ENCODE data around the gene PTPA. TPM values are rescaled to one million over a fixed set of nuclear protein-coding genes. Genes with fewer than 3 reads are reported as not detected.
A peak's percentile ranks its signal among the peaks of the same experiment; 100 is the strongest.

PTPA gene
- total and polyA plus RNA-seq, 8 donors, result 32.7 to 71.4 (median 43.3) TPM

- no peak overlapping the region for H3K4me3 ChIP-seq
- TF ChIP-seq, protein P1, sequence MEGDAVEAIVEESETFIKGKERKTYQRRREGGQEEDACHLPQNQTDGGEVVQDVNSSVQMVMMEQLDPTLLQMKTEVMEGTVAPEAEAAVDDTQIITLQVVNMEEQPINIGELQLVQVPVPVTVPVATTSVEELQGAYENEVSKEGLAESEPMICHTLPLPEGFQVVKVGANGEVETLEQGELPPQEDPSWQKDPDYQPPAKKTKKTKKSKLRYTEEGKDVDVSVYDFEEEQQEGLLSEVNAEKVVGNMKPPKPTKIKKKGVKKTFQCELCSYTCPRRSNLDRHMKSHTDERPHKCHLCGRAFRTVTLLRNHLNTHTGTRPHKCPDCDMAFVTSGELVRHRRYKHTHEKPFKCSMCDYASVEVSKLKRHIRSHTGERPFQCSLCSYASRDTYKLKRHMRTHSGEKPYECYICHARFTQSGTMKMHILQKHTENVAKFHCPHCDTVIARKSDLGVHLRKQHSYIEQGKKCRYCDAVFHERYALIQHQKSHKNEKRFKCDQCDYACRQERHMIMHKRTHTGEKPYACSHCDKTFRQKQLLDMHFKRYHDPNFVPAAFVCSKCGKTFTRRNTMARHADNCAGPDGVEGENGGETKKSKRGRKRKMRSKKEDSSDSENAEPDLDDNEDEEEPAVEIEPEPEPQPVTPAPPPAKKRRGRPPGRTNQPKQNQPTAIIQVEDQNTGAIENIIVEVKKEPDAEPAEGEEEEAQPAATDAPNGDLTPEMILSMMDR (IDR thresholded peaks at IDR 0.05), result peak; percentile 96 to 98 (median 97)
- WGBS, 2 donors, result 41% methylated on average over 13 of the region's 13 CpGs
- no peaks in the 10 kb centered on the region for H3K27me3 ChIP-seq
- H3K4me1 ChIP-seq, result no peaks in the 10 kb centered on the region
- H3K36me3 ChIP-seq, result peaks cover 0 to 4% (median 0%) of the 10 kb centered on the region in 3 donors
- FAIRE-seq (no peak), ATAC-seq (peak; percentile 83 to 97 (median 94)), DNase-seq (peak; percentile 66 to 92 (median 84))
- H3K9me3 ChIP-seq, result no peaks in the 10 kb centered on the region
- H3K27ac ChIP-seq, result no peak overlapping the region
- intact Hi-C loops (cut with DNase I), result loop anchor here in 2 of 3 donors (5.0 to 10.0 kb wide), 3 partner anchors 41 to 656 kb away; no protein-coding TSS in a partner anchor
These were observed 20.3 kb downstream of the PTPA start for GRCh38 chr9:129131300-129132145.

GRCh38 chr9:129133082-129133481, 21.9 kb downstream of the PTPA start:
- peaks cover 0 to 9% (median 0%) of the 10 kb centered on the region in 3 donors for H3K36me3 ChIP-seq
- TF ChIP-seq, protein P1 (IDR thresholded peaks at IDR 0.05), result no peak
- ATAC-seq, result no peak
- no peak overlapping the region for H3K27ac ChIP-seq
- no peaks in the 10 kb centered on the region for H3K27me3 ChIP-seq
- 84 to 94% methylated on average over 4 of the region's 4 CpGs for WGBS, 2 donors
- DNase-seq, result no peak
- intact Hi-C loops (cut with DNase I), result loop anchor here in 2 of 3 donors (5.0 to 10.0 kb wide), 3 partner anchors 39 to 654 kb away; no protein-coding TSS in a partner anchor
- H3K4me3 ChIP-seq, result no peak overlapping the region
- peaks cover 0 to 2% (median 0%) of the 10 kb centered on the region in 3 donors for H3K4me1 ChIP-seq
- no peak for FAIRE-seq
- no peaks in the 10 kb centered on the region for H3K9me3 ChIP-seq

- Histone ChIP-seq H3K4me1 (peaks cover 7 to 22% (median 8%) of the 10 kb centered on the region in 3 donors), H3K9me3 (no peaks in the 10 kb centered on the region), H3K4me3 (no peak overlapping the region), H3K27me3 (no peaks in the 10 kb centered on the region), H3K27ac (no peak overlapping the region), H3K36me3 (peaks cover 0 to 5% (median 0%) of the 10 kb centered on the region in 3 donors)
- DNase-seq (no peak), ATAC-seq (no peak), FAIRE-seq (no peak)
- TF ChIP-seq, protein P1 (IDR thresholded peaks at IDR 0.05), result no peak
- intact Hi-C loops (cut with DNase I), result loop anchor here (5.0 to 10.0 kb wide), 2 partner anchors 477 to 479 kb away; no protein-coding TSS in a partner anchor
- WGBS, 2 donors, result 82 to 84% methylated on average over 6 of the region's 6 CpGs
These were observed 24.3 kb downstream of the PTPA start for GRCh38 chr9:129135476-129135875.

DNA sequence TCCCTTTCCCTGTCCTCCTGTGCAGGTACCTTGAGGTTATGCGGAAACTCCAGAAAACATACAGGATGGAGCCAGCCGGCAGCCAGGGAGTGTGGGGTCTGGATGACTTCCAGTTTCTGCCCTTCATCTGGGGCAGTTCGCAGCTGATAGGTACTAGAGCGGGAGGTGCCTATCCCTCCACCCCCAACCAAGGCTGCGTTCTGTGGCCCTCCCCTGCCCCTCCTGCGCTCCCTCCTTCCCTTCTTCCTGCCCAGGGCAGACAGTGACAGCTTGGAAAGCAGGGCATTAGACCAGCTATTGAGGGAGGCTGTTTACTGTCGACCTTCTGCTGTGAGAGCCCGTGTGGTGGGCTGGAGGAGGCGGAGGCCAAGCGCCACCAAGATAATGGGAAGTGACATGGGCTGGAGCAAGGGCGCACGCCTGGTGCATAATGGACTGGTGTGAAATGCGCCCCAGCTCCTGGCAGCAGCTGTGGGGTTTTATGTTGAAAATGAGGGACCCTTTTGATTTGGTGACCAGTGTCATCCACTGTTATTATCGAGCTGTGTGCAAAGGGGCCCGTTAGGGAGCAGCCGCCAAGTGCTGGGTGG, 25.3 kb downstream of the PTPA start:
- Histone ChIP-seq H3K36me3 (peaks cover 0 to 5% (median 0%) of the 10 kb centered on the region in 3 donors), H3K27ac (no peak overlapping the region), H3K4me1 (peaks cover 13 to 31% (median 15%) of the 10 kb centered on the region in 3 donors), H3K9me3 (no peaks in the 10 kb centered on the region), H3K4me3 (no peak overlapping the region), H3K27me3 (no peaks in the 10 kb centered on the region)
- 77 to 81% methylated on average over 16 of the region's 16 CpGs for WGBS, 2 donors
- ATAC-seq (no peak), FAIRE-seq (no peak), DNase-seq (peak in 1 of 6 donors; percentile 47)
- TF ChIP-seq, protein P1 (IDR thresholded peaks at IDR 0.05), result no peak
- intact Hi-C loops (cut with DNase I), result loop anchor here (5.0 to 10.0 kb wide), 2 partner anchors 476 to 478 kb away; no protein-coding TSS in a partner anchor
